NCI-H1417 treated with DMSO at 0.1 percent for 48 hours (cell line): ENCODE measurements around the gene PTGDR.

Source experiments
- DNase-seq: peaks from one replicate; lab custom pipeline; 2025; lab: John Stamatoyannopoulos, UW

Gene PTGDR

GRCh38 chr14:52312931-52313355 lies 45.4 kb downstream of the PTGDR start:
- DNase-seq, result no peak

- no peak for DNase-seq
Observed at GRCh38 chr14:52313462-52313861, 46.0 kb downstream of the PTGDR start.

DNA sequence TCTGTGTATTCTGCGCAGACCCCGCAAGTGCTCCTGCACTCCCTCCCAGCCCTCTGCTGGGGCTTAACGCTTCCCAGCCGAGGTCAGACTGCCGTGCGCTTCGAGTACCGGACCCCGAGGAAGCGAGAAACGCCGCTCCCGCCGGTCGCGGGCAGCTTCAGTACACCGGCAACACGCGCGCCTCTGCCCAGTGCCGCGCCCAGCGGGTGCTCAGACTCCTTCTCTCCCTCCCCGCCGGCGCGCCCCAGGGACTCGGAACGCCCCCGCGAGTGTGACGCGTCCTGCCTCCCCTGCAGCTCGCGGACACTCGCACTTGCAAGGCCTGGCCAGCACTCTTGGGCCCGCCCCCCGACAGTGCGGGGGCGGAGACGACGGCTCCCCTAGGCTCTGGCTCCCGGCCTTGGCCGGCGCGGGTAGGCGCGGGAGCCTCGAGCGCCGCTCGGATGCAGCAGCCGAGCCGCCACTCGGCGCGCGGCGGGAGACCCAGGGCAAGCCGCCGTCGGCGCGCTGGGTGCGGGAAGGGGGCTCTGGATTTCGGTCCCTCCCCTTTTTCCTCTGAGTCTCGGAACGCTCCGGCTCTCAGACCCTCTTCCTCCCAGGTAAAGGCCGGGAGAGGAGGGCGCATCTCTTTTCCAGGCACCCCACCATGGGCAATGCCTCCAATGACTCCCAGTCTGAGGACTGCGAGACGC lies 46.6 kb downstream of the PTGDR start, which contains the start of gene PTGER2:
TSS of gene PTGER2 (plus strand) at position 410 of the 692 bp plus-strand sequence. CDS start at position 647, 237 bp downstream.
- DNase-seq, result no peak

DNA sequence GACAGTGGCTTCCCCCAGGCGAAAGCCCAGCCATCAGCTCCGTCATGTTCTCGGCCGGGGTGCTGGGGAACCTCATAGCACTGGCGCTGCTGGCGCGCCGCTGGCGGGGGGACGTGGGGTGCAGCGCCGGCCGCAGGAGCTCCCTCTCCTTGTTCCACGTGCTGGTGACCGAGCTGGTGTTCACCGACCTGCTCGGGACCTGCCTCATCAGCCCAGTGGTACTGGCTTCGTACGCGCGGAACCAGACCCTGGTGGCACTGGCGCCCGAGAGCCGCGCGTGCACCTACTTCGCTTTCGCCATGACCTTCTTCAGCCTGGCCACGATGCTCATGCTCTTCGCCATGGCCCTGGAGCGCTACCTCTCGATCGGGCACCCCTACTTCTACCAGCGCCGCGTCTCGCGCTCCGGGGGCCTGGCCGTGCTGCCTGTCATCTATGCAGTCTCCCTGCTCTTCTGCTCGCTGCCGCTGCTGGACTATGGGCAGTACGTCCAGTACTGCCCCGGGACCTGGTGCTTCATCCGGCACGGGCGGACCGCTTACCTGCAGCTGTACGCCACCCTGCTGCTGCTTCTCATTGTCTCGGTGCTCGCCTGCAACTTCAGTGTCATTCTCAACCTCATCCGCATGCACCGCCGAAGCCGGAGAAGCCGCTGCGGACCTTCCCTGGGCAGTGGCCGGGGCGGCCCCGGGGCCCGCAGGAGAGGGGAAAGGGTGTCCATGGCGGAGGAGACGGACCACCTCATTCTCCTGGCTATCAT lies 47.3 kb downstream of the PTGDR start:
- DNase-seq, result no peak

- DNase-seq, result no peak
Observed at GRCh38 chr14:52315355-52315718, 47.8 kb downstream of the PTGDR start.

- no peak for DNase-seq
Observed at GRCh38 chr14:52318062-52318461, 50.6 kb downstream of the PTGDR start.

- DNase-seq, result no peak
Observed at GRCh38 chr14:52318826-52319645, 51.5 kb downstream of the PTGDR start.

- DNase-seq, result no peak
Observed at GRCh38 chr14:52319919-52320318, 52.4 kb downstream of the PTGDR start.

GRCh38 chr14:52325126-52325525 lies 57.6 kb downstream of the PTGDR start:
- no peak for DNase-seq

GRCh38 chr14:52325630-52326029 lies 58.1 kb downstream of the PTGDR start:
- DNase-seq, result no peak
